GM18873 (cell line): ENCODE measurements around the gene KY.

Experiments used
- ATAC-seq: cut with Tn5 transposase; IDR thresholded peaks from one replicate; pipeline ENCODE4 v1.9.1; 2021; ENCODE audit warnings: mild to moderate bottlenecking, moderate library complexity, moderate number of reproducible peaks; ENCODE audit not compliant: unreplicated experiment, low FRiP score

KY gene

DNA sequence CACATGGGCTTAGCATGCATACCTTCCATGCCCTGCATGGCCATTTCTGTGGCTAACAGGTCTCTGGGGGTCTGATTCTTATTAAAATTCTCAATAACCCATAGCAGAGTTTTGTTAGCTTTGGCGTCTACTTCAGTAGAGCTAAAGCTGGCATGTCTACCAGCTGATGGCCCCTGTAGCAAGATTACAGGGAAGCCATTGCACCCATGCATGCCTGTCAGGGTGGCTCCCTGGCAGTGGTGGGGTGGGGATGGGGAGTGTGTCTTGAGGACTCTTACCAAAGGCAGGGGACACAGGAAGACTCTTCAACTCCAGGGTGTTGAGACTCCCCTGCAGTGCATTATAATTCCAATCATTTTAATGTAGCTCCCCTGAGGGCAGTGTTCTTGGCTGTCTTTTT lies 4.7 kb downstream of the KY start:
- no peak for ATAC-seq

DNA sequence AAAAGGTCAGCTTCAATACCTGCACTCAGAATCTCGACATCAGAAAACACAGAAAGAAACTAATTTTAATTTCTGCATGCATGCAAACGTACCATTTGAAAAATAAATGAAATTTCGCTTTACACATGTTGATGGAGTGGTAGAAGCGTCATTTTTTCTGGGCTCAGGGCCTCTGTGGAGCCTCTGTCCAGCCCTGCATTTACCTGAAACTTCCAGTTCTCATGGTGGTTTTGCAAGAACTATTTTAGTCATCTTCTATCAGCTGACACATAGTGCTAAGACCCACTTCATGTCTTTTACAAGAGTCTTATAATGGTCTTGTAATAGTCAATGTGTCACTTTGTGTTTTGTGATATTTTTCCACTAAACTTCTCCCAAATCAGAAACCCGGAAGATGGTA lies 5.3 kb downstream of the KY start:
- no peak for ATAC-seq

DNA sequence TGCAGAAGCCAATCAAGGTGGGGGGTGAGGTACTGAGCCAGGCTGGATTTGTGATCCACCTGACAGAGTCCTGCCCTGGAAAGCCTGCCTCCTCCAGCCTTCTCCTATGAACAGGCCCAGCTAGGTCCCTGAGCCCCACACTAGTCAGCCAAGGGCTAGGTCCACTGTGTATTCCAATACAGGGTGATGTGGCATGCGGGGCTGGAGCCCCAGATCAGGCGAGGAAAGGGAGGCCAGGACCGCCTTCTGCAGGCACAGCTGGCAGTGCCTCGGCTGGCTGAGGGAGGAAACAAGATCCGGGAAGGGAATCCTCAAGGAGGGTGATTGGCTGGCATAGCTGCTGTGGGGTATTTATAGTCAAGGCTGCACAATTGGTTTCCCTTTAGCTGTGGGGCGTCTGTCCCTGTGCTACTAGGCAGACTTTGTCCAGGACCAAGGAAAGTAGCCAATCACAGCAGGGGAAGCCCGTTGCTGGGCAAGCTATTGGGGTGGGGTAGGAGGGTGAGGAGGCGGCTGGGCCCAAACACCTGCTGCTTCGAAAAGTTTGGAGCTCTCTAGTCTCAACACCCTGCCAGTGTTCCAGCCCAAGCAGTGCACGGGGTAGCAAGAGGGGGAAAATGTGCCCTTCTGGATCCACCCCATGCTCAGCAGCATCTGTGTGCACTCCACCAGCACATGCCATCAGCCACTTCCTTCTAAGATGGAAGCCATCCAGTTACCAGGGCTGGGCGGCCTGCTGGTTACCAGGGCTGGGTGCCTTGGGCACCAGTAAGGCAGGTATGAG lies 5.9 kb downstream of the KY start:
- no peak for ATAC-seq

- ATAC-seq, result no peak
These were observed 7.6 kb downstream of the KY start for GRCh38 chr3:134643150-134643675.

- ATAC-seq, result no peak
These were observed 8.2 kb downstream of the KY start for GRCh38 chr3:134642445-134643149.

- ATAC-seq, result no peak
These were observed 9.0 kb downstream of the KY start for GRCh38 chr3:134641671-134642300.

- ATAC-seq, result no peak
These were observed 9.9 kb downstream of the KY start for GRCh38 chr3:134640872-134641470.

GRCh38 chr3:134640378-134640777 lies 10.4 kb downstream of the KY start:
- no peak for ATAC-seq

DNA sequence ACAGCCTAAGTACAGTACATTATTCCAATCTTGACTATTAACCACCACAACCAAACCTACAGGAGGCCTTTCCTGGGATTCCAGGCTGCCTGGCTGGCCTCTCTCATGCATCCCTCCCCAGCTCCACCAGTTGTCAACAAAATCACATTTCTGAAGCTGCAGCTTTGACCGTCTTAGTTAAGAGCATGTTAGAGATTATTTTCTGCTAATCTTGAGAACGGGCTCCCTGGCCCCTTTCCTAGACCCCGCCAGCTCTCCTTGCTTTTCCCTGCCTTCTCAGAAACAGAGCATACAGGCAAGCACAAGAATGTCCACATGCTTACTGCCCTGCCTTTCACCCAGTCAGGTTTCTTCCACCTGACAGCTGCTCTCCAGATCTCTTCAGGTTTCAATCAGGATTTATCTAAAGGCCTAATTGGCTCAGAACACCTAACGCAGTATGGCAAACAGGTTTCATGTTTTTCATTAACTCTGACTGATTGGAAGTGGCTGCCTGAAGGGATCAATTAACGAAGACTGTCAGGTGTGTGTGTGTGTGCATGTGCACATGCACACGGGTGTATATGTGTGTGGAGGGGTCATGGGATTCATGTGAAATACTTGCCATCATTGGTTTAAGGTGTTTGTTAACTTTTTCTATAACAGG lies 12.3 kb downstream of the KY start:
- ATAC-seq, result no peak

GRCh38 chr3:134636406-134636805 lies 14.4 kb downstream of the KY start:
- no peak for ATAC-seq

DNA sequence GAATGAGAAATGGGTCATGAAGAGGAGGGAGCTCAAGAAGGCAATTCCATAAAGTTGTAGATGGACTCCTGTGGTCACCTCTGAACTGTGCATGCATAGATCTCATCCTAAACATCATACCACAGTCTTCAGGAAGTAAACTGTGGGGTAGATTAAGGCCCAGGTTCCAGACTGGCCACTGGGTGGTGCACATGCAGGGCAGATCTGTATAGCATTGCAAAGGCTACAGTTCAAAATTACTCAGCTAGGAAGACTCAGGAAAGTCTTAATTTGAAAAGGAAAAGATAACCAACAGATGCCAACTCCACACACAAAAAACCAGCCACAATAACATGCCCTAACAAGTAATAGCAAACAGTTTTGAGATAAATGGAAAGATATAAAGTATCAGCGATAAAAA lies 20.3 kb downstream of the KY start:
- ATAC-seq, result no peak

- no peak for ATAC-seq
These were observed 21.9 kb downstream of the KY start for GRCh38 chr3:134628884-134629283.

- ATAC-seq, result no peak
These were observed 23.0 kb downstream of the KY start for GRCh38 chr3:134627831-134628230.

- ATAC-seq, result no peak
These were observed 24.7 kb downstream of the KY start for GRCh38 chr3:134625885-134626741.

- ATAC-seq, result no peak
These were observed 25.4 kb downstream of the KY start for GRCh38 chr3:134625462-134625861.

- no peak for ATAC-seq
These were observed 26.1 kb downstream of the KY start for GRCh38 chr3:134624537-134625287.

GRCh38 chr3:134623615-134624245 lies 27.1 kb downstream of the KY start:
- no peak for ATAC-seq

GRCh38 chr3:134622806-134623365 lies 27.9 kb downstream of the KY start:
- no peak for ATAC-seq
